ENCODE measurements around the gene NLGN1. TPM values are rescaled to one million over a fixed set of nuclear protein-coding genes. Genes with fewer than 3 reads are reported as not detected.

The NLGN1 gene
- total RNA-seq, 1 donor from 2014 or later: 3.9 TPM

GRCh38 chr3:173983343-173983742 is 585.8 kb downstream of the NLGN1 start:
- H3K27me3 ChIP-seq (ENCODE audit: low read depth): no peaks in the 10 kb centered on the region
- no peak for ATAC-seq
- no peaks in the 10 kb centered on the region for H3K36me3 ChIP-seq
- H3K4me3 ChIP-seq: no peak overlapping the region
- no peaks in the 10 kb centered on the region for H3K9me3 ChIP-seq
- TF ChIP-seq CTCF (IDR thresholded peaks at IDR 0.05): no peak
- no peak overlapping the region for H3K27ac ChIP-seq
- intact Hi-C loops (cut with DNase I): no loop called here
- DNase-seq: no peak
- no peaks in the 10 kb centered on the region for H3K4me1 ChIP-seq

GRCh38 chr3:173986861-173987410 is 589.4 kb downstream of the NLGN1 start:
- H3K4me3 ChIP-seq: no peak overlapping the region
- no peak overlapping the region for H3K27ac ChIP-seq
- H3K4me1 ChIP-seq: no peaks in the 10 kb centered on the region
- no peak for TF ChIP-seq CTCF (IDR thresholded peaks at IDR 0.05)
- H3K27me3 ChIP-seq (ENCODE audit: low read depth): no peaks in the 10 kb centered on the region
- H3K9me3 ChIP-seq: no peaks in the 10 kb centered on the region
- no peaks in the 10 kb centered on the region for H3K36me3 ChIP-seq
- intact Hi-C loops (cut with DNase I): no loop called here
- no peak for DNase-seq
- ATAC-seq: no peak

- no peaks in the 10 kb centered on the region for H3K4me1 ChIP-seq
- intact Hi-C loops (cut with DNase I): no loop called here
- TF ChIP-seq CTCF (IDR thresholded peaks at IDR 0.05): no peak
- no peak overlapping the region for H3K27ac ChIP-seq
- H3K27me3 ChIP-seq (ENCODE audit: low read depth): no peaks in the 10 kb centered on the region
- H3K36me3 ChIP-seq: no peaks in the 10 kb centered on the region
- H3K4me3 ChIP-seq: no peak overlapping the region
- ATAC-seq (no peak), DNase-seq (no peak)
- no peaks in the 10 kb centered on the region for H3K9me3 ChIP-seq
Measured at GRCh38 chr3:173988909-173989308, 591.4 kb downstream of the NLGN1 start.

- TF ChIP-seq CTCF (IDR thresholded peaks at IDR 0.05): no peak
- no peaks in the 10 kb centered on the region for H3K4me1 ChIP-seq
- ATAC-seq: no peak
Measured at GRCh38 chr3:173992416-173992815, 594.9 kb downstream of the NLGN1 start.

GRCh38 chr3:173993299-173993698 is 595.8 kb downstream of the NLGN1 start:
- TF ChIP-seq CTCF (IDR thresholded peaks at IDR 0.05): no peak
- no peaks in the 10 kb centered on the region for H3K36me3 ChIP-seq
- no peaks in the 10 kb centered on the region for H3K27me3 ChIP-seq (ENCODE audit: low read depth)
- no peaks in the 10 kb centered on the region for H3K9me3 ChIP-seq
- intact Hi-C loops (cut with DNase I): no loop called here
- H3K4me1 ChIP-seq: no peaks in the 10 kb centered on the region
- no peak overlapping the region for H3K27ac ChIP-seq
- no peak for DNase-seq
- ATAC-seq: no peak
- no peak overlapping the region for H3K4me3 ChIP-seq

More at GRCh38 chr3:173992416-173992815, 594.9 kb downstream of the NLGN1 start:
- Histone ChIP-seq H3K27ac (no peak overlapping the region), H3K4me3 (no peak overlapping the region), H3K27me3 (ENCODE audit: low read depth) (no peaks in the 10 kb centered on the region), H3K9me3 (no peaks in the 10 kb centered on the region), H3K36me3 (no peaks in the 10 kb centered on the region)
- intact Hi-C loops (cut with DNase I): no loop called here
- DNase-seq: no peak

GRCh38 chr3:174000675-174001074 is 603.1 kb downstream of the NLGN1 start:
- H3K9me3 ChIP-seq: no peaks in the 10 kb centered on the region
- H3K4me3 ChIP-seq: no peak overlapping the region
- H3K27me3 ChIP-seq (ENCODE audit: low read depth): no peaks in the 10 kb centered on the region
- DNase-seq (no peak), ATAC-seq (no peak)
- intact Hi-C loops (cut with DNase I): no loop called here
- no peaks in the 10 kb centered on the region for H3K36me3 ChIP-seq
- no peak for TF ChIP-seq CTCF (IDR thresholded peaks at IDR 0.05)
- H3K27ac ChIP-seq: no peak overlapping the region
- H3K4me1 ChIP-seq: no peaks in the 10 kb centered on the region

All from lower lobe of right lung (tissue), 2 donors.